Mucosa of descending colon (tissue), 3 donors: ENCODE measurements around the gene SCMH1. TPM values are rescaled to one million over a fixed set of nuclear protein-coding genes. Genes with fewer than 3 reads are reported as not detected.

Source experiments
- ATAC-seq: fragments of 200-7000 bp; cut with Tn5 transposase; one replicate; pipeline ENCODE4 v1.9.1; 2020; ENCODE audit warnings: mild to moderate bottlenecking, moderate library complexity
- DNase-seq, 3 donors: peaks; one replicate each; pipeline ENCODE4 v3.0.0-alpha.2; 2020
- H3K36me3 ChIP-seq: fragments of 200-600 bp; one replicate; pipeline ENCODE4 v1.8.0; 2021; ENCODE audit warnings: low read depth, mild to moderate bottlenecking
- H3K4me1 ChIP-seq: fragments of 200-600 bp; one replicate; pipeline ENCODE4 v1.8.0; 2021; ENCODE audit warnings: low read depth, mild to moderate bottlenecking
- H3K4me3 ChIP-seq: fragments of 200-600 bp; one replicate; pipeline ENCODE4 v1.8.0; 2021; ENCODE audit warnings: mild to moderate bottlenecking
- H3K9me3 ChIP-seq: fragments of 200-600 bp; one replicate; pipeline ENCODE4 v1.8.0; 2021; ENCODE audit warnings: mild to moderate bottlenecking
- intact Hi-C, 2 donors: fragments of 100-400 bp; cut with DNase I in 1 of 2; cut with micrococcal nuclease in 1 of 2; formaldehyde crosslinking; loops; one replicate each; pipeline versions ENCODE4 v1.11.0 to v1.11.1; 2022; cut with DNase I, micrococcal nuclease
- total RNA-seq, 3 donors: library from RNA; stranded (reverse); fragmentation: NEBNext Ultra II Directional in 2 of 3; extraction: Animal tissue kit (Norgen Biotek cat#: 25700) in 2 of 3; gene quantifications; one replicate each; pipeline versions ENCODE4 v1.2.1 to v1.2.4, GENCODE V29; 2021 to 2023
- TF ChIP-seq, protein P1 (sequence below): fragments of 200-600 bp; IDR thresholded peaks from one replicate; pipeline ENCODE4 v1.8.0; 2022; ENCODE audit warnings: antibody characterized with exemption, mild to moderate bottlenecking
- donor health status: DM: no; HTN: no; CAD: no; lungs with moderate emphysema.
- donor health status: DM: no; HTN: no; CAD: no.
- donor health status: DM: no; HTN: yes; CAD: no.

SCMH1 gene
- total RNA-seq, 3 donors from 2014 or later: 25.1 to 66.9 (median 35.6) TPM

- H3K9me3 ChIP-seq: no peaks in the 10 kb centered on the region
- DNase-seq: no peak
- no peaks in the 10 kb centered on the region for H3K4me1 ChIP-seq
- ATAC-seq: no peak
- TF ChIP-seq, protein P1, sequence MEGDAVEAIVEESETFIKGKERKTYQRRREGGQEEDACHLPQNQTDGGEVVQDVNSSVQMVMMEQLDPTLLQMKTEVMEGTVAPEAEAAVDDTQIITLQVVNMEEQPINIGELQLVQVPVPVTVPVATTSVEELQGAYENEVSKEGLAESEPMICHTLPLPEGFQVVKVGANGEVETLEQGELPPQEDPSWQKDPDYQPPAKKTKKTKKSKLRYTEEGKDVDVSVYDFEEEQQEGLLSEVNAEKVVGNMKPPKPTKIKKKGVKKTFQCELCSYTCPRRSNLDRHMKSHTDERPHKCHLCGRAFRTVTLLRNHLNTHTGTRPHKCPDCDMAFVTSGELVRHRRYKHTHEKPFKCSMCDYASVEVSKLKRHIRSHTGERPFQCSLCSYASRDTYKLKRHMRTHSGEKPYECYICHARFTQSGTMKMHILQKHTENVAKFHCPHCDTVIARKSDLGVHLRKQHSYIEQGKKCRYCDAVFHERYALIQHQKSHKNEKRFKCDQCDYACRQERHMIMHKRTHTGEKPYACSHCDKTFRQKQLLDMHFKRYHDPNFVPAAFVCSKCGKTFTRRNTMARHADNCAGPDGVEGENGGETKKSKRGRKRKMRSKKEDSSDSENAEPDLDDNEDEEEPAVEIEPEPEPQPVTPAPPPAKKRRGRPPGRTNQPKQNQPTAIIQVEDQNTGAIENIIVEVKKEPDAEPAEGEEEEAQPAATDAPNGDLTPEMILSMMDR: no peak
- H3K4me3 ChIP-seq: no peak overlapping the region
- intact Hi-C loops: no loop called here
- H3K36me3 ChIP-seq: no peaks in the 10 kb centered on the region
These were observed 188.8 kb downstream of the SCMH1 start for GRCh38 chr1:41053316-41053715.

DNA sequence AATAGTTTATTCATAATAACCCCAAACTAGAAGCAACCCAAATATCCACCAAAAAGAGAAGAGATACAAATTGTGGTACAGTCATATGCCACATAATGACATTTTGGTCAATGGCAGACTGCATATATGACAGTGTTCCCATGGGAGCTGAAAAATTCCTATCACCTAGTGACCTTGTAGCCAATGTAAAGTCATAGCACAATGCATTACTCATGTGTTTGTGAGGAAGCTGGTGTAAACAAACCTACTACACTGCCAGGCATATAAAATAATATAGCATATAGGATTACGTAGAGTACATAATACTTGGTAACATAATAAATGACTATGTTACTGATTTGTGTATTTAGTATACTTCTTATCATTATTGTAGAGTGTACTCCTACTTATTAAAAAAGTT is 191.1 kb downstream of the SCMH1 start:
- no peak for DNase-seq
- TF ChIP-seq, protein P1: no peak
- Histone ChIP-seq H3K9me3 (no peaks in the 10 kb centered on the region), H3K4me1 (peaks cover 6% of the 10 kb centered on the region), H3K36me3 (no peaks in the 10 kb centered on the region), H3K4me3 (no peak overlapping the region)
- intact Hi-C loops: no loop called here
- ATAC-seq: no peak

DNA sequence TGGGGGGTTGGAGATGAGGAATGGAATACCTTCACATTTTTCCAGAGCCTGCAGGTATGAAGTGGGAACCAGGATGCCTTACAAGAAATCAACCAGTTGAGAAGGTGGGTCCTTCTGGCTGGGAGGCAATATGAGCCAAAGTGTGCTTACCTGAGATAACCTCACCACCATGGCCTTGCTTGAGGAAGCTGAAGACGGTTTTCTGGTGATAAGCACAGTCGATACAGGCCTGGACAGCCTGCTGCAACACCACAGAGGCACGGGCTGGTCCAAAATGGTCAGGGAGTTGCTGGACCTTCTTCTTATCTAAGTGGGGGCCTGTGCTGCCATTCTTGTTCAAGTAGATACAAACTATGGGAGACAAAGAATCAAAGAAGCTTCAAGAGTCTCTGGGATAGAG is 193.6 kb downstream of the SCMH1 start:
- no peak for ATAC-seq
- Histone ChIP-seq H3K9me3 (no peaks in the 10 kb centered on the region), H3K4me3 (no peak overlapping the region), H3K36me3 (no peaks in the 10 kb centered on the region), H3K4me1 (peaks cover 14% of the 10 kb centered on the region)
- TF ChIP-seq, protein P1: no peak
- intact Hi-C loops: no loop called here
- DNase-seq: no peak

DNA sequence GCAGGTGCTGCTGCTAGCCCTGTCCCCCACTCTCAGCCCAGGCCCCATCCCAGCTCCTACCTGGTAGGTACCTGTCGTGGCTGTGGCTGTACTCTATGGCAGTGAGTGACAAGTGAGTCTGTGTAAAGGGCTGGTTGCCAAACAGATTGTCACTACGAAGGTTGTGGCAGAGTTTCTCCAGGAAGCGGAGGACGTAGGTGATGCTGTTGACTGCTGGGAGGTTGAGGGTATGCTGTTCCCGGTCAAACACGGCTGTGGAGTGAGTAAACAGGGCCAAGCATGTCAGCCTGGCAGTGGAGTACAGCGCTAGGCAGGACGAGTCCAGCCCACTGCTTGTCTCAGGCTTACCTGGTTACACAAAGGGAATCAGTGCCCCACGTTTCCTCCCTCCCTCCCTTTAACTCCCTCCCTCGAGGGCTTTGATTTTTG is 195.7 kb downstream of the SCMH1 start:
- ATAC-seq (peak; percentile 79), DNase-seq (peak in 2 of 3 donors; percentile 54 to 57)
- intact Hi-C loops: no loop called here
- Histone ChIP-seq H3K9me3 (no peaks in the 10 kb centered on the region), H3K36me3 (no peaks in the 10 kb centered on the region), H3K4me1 (peaks cover 14% of the 10 kb centered on the region), H3K4me3 (no peak overlapping the region)
- TF ChIP-seq, protein P1: no peak

GRCh38 chr1:41045740-41046139 is 196.4 kb downstream of the SCMH1 start:
- intact Hi-C loops: no loop called here
- TF ChIP-seq, protein P1: no peak
- peak in 1 of 3 donors; percentile 64 for DNase-seq
- no peak overlapping the region for H3K4me3 ChIP-seq
- no peaks in the 10 kb centered on the region for H3K9me3 ChIP-seq
- H3K4me1 ChIP-seq: peaks cover 14% of the 10 kb centered on the region
- H3K36me3 ChIP-seq: no peaks in the 10 kb centered on the region
- peak; percentile 78 for ATAC-seq

GRCh38 chr1:41044187-41044586 is 197.9 kb downstream of the SCMH1 start:
- Histone ChIP-seq H3K9me3 (no peaks in the 10 kb centered on the region), H3K4me1 (peaks cover 14% of the 10 kb centered on the region), H3K36me3 (no peaks in the 10 kb centered on the region), H3K4me3 (no peak overlapping the region)
- TF ChIP-seq, protein P1: no peak
- intact Hi-C loops: no loop called here
- ATAC-seq (peak; percentile 62), DNase-seq (peak in 2 of 3 donors; percentile 39)
